HG02973 (cell line): ENCODE measurements around the gene KDM1A.

ENCODE experiments used
- ATAC-seq: cut with Tn5 transposase; IDR thresholded peaks from one replicate; pipeline ENCODE4 v1.9.1; 2021; ENCODE audit warnings: moderate library complexity; ENCODE audit not compliant: unreplicated experiment

Gene KDM1A

DNA sequence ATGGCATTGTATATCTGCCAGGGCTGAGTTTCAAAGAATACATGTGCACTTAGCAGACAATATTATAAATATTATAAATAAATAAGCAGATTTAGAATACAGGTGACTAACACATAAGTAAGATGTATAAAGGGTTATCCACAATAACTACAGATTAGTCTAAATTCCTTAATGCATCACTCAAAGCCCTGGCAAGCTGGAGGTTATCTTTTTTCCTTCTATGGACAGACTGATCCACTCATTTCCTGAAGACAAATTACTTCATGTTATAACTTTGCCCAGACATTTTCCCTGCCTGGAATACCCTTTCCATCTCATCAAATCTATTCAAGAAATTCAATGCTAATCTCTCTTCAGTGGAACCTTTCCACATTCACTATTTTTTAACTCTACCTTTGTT lies 110.6 kb downstream of the KDM1A start:
- no peak for ATAC-seq

DNA sequence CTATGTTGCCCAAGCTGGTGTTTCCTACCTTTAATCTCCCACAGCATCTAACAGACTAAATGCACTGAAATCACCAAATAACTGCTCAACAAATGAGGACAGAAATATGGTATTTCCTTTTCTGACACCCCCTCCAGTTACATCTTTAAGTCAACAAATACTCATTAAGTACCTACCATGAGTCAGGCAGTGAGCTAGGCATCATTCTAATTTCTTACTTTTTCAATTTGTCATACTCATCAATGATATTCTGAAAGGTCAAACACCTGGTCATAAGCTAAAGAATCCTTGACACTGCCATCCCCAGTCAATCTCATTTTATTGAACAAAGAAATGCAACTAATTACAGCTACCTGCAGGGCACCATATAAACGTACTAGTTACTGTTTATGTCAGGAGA lies 112.8 kb downstream of the KDM1A start:
- no peak for ATAC-seq
